GM18909 (cell line): ENCODE results near the gene POLR1G.

Source experiments
- ATAC-seq: cut with Tn5 transposase; IDR thresholded peaks from one replicate; pipeline ENCODE4 v1.9.1; 2021; ENCODE audit warnings: mild to moderate bottlenecking; ENCODE audit not compliant: unreplicated experiment, poor library complexity

Gene POLR1G

GRCh38 chr19:45443462-45444317 lies 37.2 kb downstream of the POLR1G start:
- ATAC-seq: no peak

- ATAC-seq: peak; percentile 52
These were observed 38.0 kb downstream of the POLR1G start for GRCh38 chr19:45444318-45445041.

- no peak for ATAC-seq
These were observed 38.7 kb downstream of the POLR1G start for GRCh38 chr19:45445139-45445538.

- ATAC-seq: no peak
These were observed 39.9 kb downstream of the POLR1G start for GRCh38 chr19:45446295-45446694.

GRCh38 chr19:45446944-45447343 lies 40.5 kb downstream of the POLR1G start:
- no peak for ATAC-seq

GRCh38 chr19:45448425-45448756 lies 41.9 kb downstream of the POLR1G start:
- no peak for ATAC-seq

- ATAC-seq: no peak
These were observed 42.4 kb downstream of the POLR1G start for GRCh38 chr19:45448887-45449299.

- ATAC-seq: peak; percentile 16
These were observed 43.5 kb downstream of the POLR1G start for GRCh38 chr19:45450012-45450333.

- ATAC-seq: peak; percentile 26
These were observed 44.8 kb downstream of the POLR1G start for GRCh38 chr19:45451131-45451849.

GRCh38 chr19:45451850-45452387 lies 45.5 kb downstream of the POLR1G start:
- ATAC-seq: no peak

GRCh38 chr19:45455707-45456499 lies 49.5 kb downstream of the POLR1G start:
- ATAC-seq: no peak

GRCh38 chr19:45456500-45456815 lies 50.0 kb downstream of the POLR1G start:
- ATAC-seq: no peak

GRCh38 chr19:45457776-45458175 lies 51.3 kb downstream of the POLR1G start:
- no peak for ATAC-seq
